ENCODE measurements around the gene INAVA.
"Not testable (repeated sequence)": the region's sequence is repeated elsewhere in the genome, so short reads cannot be mapped to it uniquely, and the experiment has no call there.

The INAVA gene

DNA sequence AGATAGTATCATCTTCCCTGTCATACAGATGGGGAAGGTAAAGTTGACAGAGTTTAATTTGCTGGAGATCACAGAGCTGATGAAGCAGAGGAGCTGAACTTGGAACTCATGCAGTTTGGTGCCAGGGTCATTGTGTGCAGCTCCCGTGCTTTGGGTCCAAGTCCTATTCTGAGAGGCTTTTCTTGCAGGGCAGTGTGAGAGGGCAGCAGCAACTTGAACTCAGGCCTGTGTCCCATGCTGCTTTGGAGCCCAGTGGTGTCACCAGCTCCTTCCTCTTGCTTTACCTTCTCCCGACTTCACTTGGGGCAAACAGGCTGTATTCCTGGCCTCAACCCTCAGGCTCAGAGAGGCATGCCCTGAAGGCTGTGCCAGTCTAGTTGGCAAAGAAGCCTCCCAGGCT lies 24.7 kb downstream of the INAVA start:
- no peak for DNase-seq (ENCODE audit: low spot score)

DNA sequence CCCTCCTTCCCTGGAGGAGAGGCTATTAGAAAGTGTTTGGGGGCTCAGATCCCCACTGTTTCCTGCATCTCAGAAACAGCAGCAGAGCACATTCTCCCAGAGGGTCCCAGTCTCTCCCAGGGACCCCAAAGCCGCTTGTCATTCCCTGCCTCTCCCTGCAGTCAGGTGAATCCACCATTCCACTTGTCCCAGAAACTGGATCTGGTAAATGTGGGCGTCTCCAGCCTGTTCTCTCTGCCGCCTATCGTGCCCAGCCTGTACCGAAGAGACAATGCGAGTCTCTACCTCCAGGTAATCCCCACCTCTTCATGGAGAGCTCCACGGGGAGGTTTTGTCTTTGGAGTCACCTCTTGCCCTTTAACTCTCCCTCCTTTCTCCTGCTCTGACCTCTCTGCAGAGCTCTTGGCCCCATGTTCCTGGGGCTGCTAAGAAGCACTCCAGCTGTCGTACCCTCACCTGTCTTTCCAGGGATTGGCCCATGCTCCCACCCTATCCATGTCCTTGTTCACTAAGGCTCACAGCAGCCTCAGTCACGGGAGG lies 26.9 kb downstream of the INAVA start:
- no peak for DNase-seq (ENCODE audit: low spot score)

DNA sequence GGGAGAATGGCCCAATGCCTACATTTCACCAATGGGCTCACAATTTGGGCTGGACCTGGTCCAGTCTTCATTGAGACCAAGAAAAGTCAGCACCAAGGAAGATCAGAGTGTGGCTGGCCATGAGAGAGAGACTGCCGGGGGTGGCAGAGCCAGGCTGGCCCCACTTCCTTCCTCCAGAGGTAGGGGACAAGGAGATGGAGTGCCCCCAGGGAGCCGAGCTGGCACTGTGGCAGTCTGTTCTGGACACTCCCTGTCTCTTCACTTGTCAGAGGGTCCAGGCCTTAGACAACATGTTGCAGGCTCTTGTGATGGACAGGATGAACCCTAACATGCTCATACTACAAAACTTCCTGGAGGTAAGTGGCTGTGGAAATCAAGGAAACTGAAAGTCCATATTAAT lies 27.7 kb downstream of the INAVA start:
- no peak for DNase-seq (ENCODE audit: low spot score)

DNA sequence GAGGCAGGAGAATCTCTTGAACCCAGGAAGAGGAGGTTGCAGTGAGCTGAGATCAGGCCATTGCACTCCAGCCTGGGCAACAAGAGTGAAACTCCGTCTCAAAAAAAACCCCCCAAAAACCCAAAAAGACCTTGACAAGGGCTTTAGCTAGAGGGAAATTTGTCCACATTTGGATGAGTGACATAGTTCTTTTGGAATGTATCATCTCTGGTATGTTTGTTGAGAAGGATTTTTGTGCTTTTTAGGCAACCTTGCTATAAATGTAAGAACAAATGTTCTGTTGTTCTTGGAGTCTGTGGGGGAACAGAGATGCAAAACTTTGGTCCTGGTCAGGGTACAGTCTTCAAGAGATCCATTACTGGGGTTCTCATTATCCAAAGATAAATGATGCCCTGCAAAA lies 28.9 kb downstream of the INAVA start:
- DNase-seq (ENCODE audit: low spot score) = no peak

DNA sequence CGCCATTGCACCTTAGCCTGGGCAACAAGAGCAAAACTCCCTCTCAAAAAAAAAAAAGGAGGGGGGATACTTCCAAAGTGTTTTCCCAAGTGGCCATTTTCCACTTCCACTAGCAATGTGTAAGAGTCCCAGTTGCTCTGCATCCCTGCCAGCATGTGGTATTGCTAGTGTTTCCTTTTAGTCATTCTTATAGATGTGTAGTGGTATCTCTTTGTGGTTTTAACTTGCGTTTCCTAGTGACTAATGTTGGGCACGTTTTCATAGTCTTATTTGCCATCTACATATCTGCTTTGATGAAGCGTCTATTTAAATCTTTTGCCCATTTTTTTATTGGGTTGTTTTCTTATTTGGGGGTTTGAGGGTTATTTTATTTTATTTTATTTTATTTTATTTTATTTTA lies 31.1 kb downstream of the INAVA start:
- DNase-seq (ENCODE audit: low spot score) = no peak

DNA sequence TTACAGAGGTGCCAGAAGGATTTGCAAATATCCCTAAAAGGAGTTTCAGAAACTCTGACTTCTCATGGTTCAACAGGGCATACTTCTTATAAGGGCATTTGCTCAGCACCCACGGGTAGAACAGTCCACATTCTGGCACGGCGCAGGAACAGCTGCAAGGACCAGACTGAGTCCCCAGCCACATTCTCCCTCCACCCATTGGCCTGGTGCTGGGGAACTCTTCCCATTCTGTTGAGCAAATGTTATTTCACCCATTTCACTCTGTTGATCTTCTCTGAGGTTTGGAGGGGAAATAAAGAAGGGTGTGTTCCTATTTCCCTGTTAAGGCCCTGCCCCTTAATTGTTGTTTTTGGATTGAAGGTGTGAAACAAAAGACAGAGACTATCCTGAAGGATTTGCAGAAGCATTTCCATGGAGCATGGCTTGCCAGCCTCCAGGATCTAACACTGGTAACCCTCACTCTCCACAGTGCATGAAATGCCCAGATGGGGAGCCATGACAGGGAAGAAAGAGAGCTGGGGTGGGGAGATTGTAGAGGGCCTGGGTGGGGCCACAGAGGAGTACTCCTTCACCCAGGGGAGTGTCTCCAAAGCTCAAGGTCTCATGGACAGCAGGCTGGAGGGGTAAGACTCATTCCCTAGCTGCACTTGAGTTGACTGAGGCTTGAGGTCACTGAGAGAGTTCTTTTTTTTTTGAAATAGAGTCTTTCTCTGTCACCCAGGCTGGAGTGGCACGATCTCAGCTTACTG lies 35.0 kb downstream of the INAVA start:
- DNase-seq (ENCODE audit: low spot score) = no peak

DNA sequence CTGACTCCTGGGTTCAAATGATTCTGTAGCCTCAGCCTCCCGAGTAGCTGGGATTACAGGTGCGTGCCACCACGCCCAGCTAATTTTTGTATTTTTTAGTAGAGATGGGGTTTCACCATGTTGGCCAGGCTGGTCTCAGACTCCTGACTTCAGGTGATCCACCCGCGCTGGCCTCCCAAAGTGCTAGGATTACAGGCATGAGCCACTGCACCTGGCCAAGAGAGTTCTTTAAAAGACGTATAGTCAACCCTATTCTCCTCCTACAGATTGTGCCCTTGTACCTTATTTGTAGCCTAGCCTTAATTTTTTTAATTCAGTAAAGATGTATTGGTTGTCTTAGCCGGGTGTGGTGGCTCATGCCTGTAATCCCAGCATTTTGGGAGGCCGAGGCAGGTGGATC lies 35.6 kb downstream of the INAVA start:
- not testable (repeated sequence) for DNase-seq (ENCODE audit: low spot score)

DNA sequence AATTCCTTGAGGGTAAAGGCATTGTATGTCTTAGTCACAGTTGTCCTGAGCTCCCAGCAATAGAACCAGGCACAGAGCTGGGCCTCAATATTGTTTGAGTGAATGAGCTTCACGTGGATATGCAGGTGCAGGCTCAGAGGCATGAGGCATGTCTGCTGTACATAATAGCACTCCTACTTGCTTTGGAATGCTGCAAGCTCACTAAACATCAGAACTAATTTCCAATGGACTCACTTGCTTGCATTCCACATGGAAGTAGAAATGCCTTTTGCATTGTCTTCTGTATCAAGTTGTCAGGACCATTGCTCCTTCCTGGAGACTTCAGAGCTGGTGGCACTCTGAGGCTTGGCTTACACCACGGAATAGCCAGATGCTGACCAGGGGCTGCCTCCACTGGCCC lies 37.1 kb downstream of the INAVA start:
- no peak for DNase-seq (ENCODE audit: low spot score)

DNA sequence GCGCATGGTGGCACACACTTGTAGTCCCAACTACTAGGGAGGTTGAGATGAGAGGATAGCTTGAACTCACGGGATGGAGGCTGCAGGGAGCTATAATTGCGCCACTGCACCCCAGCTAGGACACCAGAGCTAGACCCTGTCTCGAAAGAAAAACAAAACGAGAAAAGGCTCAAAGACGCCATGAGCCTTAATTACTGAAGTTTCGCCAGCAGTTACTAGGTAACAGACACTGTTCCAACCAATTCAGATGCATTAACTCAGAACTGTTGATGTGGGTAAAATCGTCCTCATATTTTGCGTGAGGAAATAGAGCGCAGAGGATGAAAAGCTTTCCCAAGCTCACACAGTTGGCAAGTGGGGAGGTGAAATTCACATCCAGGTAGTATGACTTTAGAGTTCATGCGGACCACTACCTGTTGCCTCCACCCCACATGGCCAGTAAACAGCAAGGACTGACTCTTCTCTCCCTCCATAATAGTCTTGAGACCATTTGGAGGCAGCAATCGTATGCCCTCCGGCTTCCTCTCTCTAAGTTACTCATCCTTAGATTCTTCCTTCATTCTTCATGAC lies 40.1 kb downstream of the INAVA start:
- DNase-seq (ENCODE audit: low spot score) = no peak

DNA sequence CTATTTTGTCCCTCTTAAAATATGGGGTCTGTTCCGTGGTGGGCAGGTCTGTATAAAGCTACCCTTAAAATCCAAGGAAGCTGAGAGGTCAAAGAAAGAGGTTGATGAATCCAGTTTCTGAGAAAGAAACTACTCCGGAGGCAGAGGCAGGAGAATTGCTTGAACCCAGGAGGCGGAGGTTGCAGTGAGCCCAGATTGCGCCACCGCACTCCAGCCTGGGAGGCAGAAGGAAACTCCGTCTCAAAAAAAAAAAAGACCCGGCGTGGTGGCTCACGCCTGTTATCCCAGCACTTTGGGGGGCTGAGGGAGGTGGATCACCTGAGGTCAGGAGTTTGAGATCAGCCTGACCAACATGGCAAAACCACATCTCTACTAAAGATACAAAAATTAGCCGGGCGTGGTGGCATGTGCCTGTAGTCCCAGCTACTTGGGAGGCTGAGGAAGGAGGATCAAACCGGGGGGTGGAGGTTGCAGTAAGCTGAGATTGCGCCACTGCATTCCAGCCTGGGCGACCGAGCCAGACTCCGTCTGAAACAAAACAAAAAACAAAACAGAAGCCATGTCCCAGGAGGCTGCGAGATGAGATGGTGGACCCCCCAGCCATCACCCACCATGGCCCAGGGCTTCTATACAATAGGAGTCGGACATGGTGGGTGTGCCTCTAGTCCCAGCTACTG lies 40.7 kb downstream of the INAVA start:
- not testable (repeated sequence) for DNase-seq (ENCODE audit: low spot score)

DNA sequence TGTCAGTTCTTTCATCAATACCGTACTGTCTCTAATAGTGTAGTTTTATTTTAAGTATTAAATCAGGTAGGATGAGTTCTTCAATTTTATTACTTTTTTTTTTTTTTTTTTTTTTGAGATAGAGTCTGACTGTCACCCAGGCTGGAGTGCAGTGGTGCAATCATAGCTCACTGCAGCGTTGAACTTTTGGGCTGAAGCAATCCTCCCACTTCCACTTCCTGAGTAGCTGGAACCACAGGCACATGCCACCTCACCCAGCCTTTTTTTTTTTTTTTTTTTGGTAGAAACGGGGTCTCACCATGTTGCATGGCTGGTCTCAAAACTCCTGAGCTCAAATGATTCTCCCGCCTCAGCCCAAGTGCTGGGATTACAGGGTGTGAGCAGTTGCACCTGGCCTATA lies 44.3 kb downstream of the INAVA start:
- no peak for DNase-seq (ENCODE audit: low spot score)

DNA sequence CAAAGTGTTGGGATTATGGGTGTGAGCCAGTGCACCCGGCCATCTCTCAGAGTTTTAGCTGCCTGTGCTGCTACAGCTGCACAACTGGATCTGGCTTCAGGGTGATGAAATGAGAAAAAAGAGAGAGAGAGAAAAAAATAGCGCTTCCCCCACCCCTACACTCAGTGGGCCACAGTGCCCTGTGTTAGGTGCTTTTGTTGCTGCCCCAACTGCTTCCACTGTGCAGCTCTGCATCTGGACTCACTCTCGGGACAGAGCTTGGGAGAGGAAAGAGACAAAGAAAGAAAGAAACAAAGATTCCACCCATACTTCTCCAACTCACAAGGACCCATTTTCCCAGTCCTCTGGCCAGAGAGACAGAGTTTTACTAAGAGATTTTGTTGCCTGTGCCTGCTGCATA lies 50.4 kb downstream of the INAVA start:
- no peak for DNase-seq (ENCODE audit: low spot score)

DNA sequence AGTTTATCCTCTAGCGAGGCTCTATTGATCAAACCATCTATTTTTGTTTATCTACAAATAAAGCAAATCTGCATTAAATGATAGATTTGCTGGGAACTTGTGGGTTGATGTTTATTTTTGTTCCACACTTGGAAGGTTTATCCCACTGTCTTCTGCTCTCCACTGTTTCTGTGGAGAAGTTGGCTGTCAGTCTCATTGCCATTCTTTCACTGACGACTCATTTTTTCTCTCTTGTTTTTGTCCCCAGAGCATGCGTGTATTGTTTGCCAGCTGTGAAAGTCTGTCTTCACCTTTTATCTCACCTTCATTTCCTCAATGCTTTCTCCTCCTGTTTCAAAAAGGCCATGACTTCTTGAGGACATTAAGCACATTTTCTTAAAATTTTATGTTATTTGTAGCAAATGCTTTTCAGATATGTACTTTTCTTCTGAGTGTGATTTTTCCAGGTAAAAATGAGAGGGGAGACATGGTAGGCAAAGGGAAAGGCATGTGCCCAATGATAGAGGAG lies 52.4 kb downstream of the INAVA start:
- DNase-seq (ENCODE audit: low spot score) = no peak

DNA sequence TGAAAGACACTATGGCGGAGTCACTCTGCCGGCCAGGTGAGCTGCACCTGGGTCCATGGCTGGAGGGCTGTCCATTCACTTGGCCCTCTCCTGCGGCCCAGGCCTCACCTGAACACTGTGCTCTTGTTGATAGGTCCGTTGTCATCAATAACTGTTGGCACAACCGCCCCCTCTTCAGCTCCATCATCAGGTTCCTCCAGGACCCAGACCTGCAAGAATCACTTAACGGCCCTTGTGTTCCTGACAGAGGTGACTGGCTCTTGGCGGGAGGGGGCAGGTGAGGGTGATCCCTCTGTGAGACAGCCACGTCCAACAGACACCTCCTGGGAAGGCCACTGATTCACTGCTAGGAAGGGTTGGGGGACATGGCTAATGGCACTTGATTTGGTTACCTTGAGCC lies 54.9 kb downstream of the INAVA start:
- no peak for DNase-seq (ENCODE audit: low spot score)

DNA sequence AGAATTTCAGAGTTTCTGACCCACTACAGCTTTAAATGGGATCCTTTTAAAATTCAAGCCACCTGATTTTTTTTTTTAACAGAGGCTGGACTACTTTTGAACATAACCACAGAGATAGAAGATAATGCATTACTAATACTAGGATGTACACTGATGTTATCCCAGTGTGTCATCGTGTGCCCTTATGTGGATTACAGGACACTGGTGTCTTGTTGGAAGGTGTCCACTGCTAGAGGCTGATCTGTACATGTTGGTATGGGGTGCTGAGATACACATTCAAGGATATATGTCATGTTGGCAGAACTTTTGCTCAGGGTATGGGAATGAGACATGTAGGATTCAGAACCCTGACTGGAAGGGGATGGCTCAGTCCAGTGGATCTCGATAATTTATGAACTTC lies 56.3 kb downstream of the INAVA start:
- DNase-seq (ENCODE audit: low spot score) = no peak

DNA sequence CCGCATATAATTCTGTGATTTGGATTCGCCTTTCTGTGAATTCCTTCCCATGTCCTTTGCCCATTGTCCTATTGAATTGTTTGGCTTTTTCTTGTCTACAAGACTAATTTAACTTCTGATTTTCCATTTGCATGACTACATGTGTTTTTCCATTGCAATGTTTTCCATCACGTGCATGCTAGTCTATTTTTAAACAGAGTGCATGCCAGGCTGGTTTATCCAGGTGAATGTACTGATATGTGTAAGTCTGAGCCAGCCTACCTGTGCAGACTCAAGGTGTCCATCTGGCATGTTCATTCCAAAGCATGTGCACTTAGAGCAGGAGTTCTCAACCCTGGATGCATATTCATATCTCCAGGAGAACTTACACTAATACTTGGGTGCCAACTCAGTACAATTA lies 59.7 kb downstream of the INAVA start:
- DNase-seq (ENCODE audit: low spot score) = no peak

DNA sequence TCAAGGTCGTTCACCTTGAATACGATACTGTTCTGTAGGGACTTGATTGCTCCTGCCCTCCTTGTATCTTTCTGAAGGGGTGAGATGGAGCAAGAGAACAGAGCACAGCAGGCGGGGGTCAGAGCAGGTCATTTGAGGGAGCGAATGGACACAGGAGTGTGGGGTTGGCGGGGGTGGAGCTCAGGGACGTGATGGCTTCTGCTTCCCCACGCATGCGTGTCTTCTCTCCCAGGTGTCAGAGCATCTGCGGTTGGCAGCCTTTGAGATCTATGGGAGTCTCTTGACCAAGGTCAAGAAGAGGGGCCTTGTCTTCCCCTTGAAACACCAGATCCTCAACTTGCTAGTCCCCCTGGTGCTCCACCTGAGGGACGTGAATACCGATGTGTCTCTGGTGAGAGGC lies 63.9 kb downstream of the INAVA start:
- no peak for DNase-seq (ENCODE audit: low spot score)

DNA sequence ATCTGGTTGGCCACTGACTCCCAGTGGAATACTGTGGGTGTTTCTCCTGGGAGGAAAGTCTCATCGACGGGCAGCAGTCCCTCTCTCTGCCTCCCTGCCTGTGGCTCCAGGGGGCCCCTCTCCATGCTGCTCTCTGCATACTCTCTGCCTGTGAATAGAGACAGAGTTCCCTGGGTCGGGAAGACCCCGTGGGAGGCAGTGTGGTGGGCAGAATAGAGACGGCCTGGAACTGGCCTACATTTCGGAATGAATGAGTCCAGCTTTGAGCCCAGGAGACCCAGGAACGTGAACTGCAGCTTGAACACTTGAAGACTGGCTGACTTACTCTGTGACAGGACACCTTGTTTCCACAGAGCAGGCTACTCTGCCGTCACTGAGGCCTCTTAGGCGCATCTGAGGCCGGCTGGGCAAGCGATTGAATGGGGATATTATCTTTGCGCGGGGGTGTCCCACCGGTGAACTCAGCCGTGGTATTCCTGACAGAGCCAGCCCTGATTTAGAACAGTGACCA lies 64.8 kb downstream of the INAVA start:
- DNase-seq (ENCODE audit: low spot score) = no peak

DNA sequence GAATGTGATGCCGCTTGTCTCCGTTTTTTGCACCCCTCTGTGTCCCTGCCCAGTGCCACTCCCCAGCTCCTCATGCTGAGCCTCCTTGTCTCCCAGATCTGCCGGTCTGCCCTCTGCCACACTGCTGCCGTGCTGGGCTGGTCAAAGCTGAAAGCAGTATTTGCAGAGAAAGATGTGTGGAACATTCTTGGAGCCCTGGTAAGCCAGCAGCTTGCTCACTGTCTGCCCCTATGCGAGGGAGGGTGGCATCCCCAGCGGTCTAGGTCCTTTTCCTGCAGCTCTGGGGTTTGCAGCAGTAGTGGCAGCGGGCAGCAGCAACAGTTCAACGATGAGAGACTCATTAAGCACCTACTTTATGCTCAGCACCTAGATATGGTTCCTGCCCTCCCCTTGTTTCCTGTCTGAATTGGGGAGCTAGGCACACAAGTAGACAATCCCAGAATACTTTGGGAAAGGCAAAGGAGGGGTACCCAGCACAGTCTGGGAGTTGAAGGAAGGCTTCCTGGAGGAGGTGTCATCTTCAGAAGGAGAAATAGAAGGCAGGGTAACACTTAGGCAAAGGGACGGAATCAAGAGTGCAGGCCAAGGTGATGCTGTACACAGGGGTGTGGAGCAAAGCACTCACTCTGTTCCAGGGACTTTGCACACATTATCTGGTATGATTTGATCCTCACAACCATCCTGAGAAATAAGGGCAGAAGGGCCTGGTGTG lies 65.7 kb downstream of the INAVA start:
- no peak for DNase-seq (ENCODE audit: low spot score)

DNA sequence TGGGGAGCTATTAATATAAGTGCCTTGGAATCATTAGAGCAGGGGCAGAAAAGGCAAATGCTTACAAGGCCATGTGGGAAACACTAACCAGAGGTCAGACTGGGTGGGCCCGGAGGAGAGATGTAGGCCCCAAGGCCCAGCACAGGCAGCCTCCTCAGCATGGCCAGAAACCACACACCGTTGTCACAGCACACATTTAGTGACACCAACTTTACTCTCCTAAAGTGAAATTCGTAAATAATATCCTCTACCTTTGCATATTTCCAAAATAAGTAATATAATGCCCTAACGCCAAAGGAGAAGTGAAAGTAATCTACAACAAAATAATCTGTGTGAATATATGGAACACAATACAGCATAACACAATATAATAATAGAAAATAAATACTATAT lies 66.2 kb downstream of the INAVA start:
- DNase-seq (ENCODE audit: low spot score) = no peak

DNA sequence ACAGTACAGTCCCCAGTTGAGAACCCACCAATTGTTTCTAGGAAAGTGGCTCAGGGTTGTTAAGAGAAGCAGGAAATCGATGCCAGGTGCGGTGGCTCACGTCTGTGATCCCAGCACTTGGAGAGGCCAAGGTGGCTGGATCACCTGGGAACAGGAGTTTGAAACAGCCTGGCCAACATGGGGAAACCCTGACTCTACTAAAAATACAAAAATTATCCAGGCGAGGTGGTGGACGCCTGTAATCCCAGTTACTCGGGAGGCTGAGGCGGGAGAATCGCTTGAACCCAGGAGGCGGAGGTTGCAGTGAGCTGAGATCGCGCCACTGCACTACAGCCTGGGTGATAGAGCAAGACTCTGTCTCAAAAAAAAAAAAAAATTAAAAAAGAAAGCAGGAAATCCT lies 67.5 kb downstream of the INAVA start:
- not testable (repeated sequence) for DNase-seq (ENCODE audit: low spot score)

DNA sequence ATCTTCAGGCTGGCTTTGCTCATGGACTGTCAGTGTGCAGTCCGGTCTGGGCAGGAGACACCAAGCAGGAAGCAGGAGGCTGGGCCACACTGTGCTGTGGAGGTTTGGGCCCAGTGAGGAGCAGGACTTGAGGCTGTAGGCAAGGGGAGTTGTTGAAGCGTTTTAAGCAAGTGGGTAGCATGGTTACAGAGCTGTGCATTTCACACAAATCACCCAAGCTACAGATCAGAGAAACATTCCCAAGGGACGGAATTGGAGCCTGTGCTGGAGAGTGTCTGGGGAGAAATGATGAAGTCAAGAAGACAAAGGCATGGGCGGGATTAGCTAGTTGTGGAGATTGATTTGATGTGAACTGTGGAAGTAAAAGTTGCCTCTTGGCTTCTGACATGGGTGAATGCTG lies 67.9 kb downstream of the INAVA start:
- DNase-seq (ENCODE audit: low spot score) = no peak

Measured in LoVo (cell line).